Hematopoietic multipotent progenitor cell treated with erythropoietin and hydrocortisone succinate and interleukin-3 and kit ligand, for 17 days (in vitro differentiated cells): Measurements from ENCODE around the gene TMEM98.
"Not testable (repeated sequence)": the region's sequence is repeated elsewhere in the genome, so short reads cannot be mapped to it uniquely, and the experiment has no call there.

Source experiments
- DNase-seq: peaks from one replicate; pipeline ENCODE4 v3.0.0-alpha.2; 2015; ENCODE audit warnings: low spot score

The TMEM98 gene, protein sequence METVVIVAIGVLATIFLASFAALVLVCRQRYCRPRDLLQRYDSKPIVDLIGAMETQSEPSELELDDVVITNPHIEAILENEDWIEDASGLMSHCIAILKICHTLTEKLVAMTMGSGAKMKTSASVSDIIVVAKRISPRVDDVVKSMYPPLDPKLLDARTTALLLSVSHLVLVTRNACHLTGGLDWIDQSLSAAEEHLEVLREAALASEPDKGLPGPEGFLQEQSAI

DNA sequence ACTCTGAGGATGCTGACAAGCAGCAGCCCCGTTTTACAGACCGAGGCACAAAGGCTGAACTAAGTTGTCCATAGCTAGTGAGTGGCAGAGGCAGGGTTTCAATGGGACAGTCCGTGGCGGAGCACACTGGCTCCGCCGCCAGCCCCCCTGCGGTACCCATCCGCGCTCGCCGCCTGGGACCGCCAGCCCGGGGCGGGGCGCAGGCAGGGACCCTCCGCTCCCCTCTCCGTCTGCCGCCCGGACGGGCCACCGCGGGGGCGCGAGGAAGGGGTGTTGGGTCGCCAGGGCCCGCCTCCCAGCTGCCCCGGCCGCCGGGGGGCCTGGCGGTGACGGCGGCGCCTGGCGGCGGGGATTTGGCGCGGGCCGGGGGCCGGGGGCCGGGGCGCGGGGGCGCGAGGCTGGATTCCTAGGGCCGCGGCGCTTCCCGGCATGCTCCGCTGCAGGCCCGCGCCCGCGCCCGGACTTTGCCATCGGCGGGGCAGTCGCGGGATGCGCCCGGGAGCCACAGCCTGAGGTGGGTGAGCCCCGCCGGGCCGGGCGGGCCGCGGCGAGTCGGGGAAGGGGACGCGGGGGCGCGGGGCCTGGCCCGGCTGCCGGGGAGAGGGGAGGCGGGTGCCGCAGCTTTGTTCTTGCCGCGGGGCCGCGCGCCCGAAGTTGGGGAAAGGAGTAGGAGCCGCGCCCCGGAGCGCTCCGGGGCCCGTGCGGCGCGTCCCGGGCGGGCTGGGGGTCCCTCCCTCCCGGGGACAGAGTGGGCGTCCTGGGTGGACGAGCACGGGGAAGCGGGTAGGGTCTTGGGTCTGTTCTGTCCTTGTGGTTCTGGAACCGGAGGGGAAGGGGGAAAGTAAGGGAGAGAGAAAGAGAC, at the start of gene TMEM98:
Gene TMEM98, plus strand, starts transcription at position 430 of the 862 bp plus-strand sequence. CDS start 3,376 bp downstream, outside the sequence.
- no peak for DNase-seq

DNA sequence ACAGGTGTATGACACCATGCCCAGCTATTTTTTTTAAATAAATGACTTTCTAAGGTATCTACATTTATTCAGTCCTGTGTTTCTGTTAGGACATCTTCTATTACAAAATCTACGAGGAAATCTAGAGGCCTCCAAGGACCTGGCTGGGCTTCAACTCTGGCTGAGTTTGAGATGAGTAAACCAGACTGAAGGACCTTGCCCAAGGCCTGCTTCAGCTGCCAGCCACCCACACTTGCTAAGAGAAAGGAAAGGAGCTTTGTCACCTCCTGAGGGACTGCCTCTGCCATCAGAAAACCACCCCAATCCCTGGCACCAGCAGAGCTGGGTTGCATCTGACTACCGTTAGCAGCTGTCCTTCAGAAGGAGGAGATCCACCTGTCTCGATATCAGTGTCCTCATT, 49.7 kb upstream of the TMEM98 start:
- DNase-seq: no peak

DNA sequence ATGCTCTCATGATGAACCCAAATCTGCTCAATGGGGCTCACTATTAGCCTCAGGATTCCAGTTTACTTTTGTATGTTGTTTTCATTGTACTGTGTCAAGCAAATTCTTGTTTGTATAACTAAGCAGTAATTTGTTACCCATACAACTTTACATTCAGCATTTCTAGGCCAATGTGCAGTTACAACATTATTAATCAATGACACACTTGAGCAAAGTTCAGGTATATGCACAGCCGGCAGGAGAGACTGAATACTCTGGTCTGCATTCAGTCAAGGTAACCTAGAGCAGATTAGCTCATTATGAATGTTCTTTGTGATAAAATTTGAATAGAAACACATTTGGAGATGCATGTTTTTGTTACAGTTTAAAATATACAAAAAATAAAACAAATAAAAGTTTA, 48.8 kb upstream of the TMEM98 start:
- DNase-seq: no peak

DNA sequence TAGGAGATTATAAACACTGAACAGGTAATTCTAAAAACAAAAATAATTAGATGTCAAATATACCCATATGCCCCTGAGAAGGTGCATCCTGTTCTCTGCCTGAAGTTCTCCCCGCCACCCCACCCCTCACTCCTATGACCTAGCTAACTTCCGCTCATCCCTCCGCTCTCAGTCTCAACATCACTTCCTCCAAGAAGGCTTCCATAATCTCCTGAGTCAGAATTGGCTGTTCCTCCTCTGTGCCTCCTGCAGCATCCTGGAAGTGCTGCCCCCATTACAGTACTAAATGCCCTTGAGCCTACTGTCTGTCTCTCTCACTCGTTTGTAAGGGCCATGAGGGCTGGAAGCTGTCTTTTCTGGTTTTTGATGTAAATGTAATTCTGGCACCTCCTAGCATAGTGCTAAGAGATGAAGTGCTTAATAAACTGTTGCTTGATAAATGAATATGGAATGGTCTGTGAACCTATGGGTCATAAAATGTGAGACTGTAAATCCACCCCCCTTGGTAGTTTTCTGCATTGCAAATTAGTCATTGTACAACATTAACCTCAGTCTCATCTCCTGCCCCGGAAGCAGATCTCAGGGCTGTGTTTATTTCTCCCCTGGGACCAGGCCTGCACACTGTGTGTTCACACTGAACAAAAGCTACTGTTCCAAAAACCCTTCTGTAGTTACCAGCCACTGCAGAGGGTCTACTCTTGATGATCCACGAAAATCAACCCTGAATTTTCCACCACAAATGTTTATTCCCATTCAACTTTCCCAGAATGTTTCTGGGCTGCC, 47.1 kb upstream of the TMEM98 start:
- no peak for DNase-seq

DNA sequence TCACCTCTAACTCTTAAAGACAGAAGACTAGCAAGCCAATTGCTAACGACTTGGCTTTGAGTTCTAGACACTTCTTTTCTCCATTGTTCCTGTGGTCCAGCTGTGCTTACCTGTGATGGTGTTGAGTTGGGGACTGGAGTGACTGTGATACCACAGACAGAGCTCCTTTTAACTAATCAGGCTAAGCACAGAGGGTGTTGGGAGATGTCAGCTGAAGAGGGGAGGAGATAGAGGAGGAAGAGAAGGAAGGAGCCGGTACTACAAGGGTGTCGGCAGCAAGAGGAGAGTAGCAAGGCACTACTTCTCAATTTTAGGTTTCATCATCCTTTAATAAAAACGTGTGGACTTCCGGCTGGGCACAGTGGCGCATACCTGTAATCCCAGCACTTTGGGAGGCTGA, 45.9 kb upstream of the TMEM98 start:
- peak; percentile 31 for DNase-seq

DNA sequence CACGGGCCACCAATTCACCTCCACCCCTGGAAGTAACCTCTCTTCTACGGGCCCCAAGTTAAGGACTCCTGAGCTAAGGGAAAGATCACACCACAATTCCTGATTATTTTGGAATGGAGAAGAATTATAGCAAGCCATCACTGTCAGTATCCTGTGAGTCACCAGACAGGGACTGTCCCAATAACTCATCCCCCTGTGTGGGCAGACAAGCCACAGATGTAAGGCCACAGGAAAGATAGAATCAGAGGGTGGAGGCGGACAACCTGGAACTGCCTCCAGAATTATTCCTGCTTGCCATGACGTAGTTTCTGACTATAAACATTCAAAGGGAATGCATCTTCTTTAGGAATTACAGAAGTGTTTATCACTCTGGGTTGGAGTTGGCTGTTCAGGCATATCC, 45.2 kb upstream of the TMEM98 start:
- no peak for DNase-seq

DNA sequence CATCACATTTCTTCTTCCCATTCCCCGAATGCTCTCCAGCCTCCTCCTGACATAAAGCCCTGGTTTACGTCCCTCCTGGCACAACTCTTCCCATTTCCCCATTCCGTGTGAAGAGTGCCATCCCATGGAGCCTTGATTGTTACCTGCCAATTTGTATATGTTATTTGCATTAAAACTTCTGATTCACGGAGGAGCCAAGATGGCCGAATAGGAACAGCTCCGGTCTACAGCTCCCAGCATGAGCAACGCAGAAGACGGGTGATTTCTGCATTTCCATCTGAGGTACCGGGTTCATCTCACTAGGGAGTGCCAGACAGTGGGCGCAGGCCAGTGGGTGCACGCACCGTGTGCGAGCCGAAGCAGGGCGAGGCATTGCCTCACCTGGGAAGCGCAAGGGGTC, 41.0 kb upstream of the TMEM98 start:
- DNase-seq: not testable (repeated sequence)

DNA sequence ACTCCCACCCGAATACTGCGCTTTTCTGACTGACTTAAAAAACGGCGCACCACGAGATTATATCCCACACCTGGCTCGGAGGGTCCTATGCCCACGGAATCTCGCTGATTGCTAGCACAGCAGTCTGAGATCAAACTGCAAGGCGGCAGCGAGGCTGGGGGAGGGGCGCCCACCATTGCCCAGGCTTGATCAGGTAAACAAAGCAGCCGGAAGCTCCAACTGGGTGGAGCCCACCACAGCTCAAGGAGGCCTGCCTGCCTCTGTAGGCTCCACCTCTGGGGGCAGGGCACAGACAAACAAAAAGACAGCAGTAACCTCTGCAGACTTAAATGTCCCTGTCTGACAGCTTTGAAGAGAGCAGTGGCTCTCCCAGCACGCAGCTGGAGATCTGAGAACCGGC, 40.5 kb upstream of the TMEM98 start:
- DNase-seq: not testable (repeated sequence)

DNA sequence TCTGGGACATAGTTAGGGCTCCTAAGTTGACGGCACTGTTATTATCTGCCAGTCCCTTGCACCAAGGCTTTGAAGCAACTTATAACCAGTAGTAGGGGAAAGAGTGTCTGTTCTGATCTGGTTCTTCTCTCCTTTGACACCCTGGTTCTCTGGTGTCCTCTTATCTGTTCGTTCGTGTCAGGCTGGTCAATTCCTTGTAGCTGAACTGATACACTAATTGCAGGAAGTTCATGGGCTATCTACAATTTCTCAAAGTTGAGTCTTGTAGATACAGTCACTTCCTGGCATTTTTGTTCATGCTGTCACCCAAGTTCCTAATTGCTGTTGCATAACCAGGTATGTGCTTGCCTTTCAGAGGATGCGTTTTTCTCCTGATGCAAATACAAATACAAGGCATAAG, 33.7 kb upstream of the TMEM98 start:
- DNase-seq: peak; percentile 59

DNA sequence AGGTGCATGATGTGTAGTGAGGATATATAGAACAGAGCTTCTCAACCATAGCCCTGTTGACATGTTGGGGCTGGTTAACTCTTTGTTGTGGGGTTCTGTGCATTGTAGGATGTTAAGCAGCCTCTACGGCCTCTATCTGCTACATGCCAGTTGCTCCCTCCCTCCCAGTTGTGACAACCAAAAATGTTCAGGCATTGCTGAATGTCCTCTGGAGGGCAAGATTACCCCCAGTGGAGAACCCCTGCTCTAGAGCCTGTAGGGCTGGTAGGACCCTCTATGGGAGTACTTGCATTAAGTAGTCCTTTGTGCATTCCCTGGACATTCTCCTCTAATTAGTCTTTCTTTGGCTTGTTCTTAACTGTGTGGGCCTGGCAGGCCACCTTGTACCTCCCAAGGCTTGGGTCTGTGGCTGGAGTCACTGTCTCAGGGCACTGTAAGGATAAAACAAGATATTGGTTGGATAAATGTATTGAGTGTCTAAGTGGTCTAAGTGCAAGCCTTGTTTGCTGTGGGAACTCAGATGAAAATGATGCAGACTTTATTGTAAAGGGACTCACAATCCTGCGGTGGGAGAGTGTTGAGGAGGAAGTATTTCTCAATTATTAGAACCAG, 31.2 kb upstream of the TMEM98 start:
- peak; percentile 76 for DNase-seq

DNA sequence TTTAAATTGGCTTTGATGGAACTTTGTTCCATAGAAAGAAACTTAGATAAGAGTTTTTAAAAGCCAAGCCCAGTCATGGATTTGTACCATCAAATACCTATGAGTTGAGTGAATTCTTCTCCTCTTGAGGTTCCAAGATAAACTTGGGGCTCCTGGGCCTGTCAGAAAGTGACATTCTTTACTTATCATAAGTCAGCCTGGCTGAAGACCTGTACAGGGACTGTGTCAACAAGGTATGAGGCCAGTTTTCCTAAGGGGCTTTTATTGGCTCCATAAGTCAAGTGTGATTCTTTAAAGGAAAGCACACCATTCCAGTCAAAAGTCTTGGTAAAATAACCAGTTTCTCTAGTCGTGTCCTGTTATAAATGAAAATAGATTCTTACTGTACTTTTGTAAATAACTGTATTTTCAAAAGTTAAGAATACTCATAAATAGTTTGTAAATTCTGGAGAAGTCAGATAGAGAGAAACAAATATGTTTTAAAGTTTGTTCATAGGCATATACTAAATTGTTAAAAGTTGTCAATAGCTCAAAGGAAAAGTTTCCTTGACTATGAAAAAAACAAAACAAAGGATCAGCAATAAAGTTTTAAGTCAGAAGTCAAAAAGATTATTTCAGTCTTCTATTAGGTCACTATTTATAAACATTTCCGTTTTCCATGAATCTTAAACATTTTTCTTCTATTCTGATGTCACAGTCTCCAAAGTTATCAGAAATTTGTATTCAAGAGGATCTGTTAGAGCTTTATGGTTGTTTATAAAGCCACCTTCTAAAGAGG, 28.5 kb upstream of the TMEM98 start:
- DNase-seq: peak; percentile 54

DNA sequence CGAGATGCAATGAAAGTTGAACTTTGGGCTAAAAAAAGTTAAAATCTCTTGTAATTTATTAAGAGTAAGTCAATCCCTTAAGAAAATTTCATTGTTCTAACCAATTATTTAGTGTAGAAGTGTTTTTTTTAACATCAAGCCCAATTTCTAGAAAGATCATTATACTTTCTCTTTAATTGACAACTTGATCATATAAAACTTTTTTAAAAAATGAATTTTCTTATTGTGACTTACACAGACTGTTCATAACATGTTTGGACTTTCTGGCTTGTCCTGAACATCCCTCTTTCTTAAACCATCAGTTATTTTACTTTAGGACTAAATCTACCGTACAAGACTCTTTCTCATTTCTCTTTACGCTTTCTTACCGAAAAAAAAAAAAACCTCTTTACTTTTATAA, 26.2 kb upstream of the TMEM98 start:
- no peak for DNase-seq

DNA sequence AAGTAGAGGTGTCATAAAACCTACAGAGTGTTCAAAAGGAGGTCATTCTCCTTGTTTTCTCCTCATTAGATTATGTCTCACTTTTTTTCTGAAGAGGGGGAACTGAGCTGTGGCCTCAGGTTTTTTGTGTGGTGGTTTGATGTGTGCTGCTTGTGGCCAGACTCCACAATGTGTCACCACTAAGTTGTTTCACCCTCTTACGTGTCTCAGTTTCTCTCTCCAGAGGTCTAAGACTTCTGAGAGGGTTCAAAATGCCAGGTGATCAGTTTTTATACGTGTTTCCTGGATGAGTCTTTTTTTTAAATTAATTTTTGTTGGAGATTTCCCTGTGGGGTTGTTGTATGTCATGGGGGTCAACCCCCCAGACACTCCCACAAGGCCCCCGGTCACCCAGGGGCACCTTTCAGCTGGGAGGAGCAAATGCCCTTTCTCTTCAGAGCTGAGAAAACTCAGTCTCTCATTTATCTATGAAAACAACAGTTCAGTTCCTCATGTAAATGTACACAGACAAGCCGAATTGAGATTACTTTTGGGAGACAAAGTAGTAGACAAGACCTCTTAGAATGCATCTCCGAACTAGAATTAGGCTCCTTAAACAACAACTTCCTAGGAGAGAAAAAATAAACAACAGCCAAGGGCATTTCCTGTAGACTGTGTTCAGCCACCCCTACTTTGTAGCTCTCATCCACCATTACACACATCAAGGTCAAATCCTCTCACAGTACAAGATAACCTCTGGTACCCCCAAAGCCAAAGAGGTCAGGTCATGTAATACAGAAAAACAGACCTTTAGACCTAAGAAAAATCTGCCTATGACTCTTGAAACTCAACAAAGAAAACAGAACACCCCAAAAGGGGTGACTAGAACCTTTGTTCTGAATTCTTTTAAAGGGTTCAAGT, 23.9 kb upstream of the TMEM98 start:
- no peak for DNase-seq

DNA sequence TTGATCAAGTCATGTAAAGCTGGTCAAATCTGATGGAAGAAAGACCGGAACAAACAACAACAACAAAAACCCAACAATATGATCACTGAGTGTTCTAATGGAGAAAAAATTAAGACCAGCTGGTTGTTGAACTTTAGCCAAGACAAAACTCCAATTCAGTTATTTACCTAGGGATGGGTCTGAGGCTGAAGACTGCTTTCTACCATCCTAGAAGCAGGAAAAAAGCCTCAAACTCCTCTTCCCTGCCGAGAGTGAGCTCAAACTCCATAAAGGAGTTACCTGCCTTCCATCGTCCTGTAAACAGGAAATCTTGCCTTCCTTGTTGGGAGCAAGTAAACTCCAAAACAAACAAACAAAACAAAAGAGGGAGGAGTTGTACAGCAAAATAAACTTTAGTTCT, 23.1 kb upstream of the TMEM98 start:
- no peak for DNase-seq

DNA sequence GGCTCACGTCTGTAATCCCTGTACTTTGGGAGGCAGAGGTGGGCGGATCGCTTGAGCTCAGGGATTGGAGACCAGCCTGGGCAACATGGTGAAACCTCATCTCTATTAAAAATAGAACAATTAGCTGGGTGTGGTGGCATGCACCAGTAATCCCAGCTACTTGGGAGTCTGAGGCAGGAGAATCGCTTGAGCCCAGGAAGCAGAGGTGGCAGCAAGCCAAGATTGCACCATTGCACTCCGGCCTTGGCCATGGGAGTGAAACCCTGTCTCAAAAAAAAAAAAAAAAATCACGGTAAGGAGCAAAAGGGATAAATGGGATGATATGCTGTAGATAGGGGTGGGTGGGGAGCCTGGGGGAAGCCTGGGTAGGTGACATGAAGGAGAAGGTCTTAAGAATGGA, 20.4 kb upstream of the TMEM98 start:
- no peak for DNase-seq

DNA sequence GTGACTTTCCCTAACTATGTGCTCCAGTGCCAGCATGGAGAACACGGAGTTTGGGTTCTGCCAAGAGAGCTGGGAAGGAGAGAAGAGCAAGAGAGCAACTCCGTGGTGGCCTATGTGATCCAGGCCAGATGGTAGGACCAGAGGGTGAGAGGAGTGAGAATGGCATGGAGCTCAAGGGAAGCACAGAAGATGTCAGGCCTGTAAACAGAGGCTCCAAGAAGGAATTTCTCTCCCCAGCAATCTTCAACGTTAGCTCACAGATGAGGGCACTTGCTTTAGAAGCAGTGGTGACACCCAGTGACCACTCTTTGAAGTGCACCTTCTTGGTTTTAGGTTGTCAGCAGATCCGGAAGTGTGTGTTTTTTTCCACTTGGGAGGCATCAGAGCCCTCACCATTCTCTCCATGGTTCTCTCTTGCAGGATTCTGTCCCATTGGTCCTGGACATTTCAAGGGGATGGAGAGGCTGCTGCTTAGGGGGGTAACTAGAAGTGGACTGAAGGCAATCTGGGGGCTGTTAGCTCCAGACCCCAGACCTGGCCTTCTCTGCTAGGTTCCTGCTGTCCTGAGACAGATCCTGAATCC, 18.1 kb upstream of the TMEM98 start:
- peak; percentile 93 for DNase-seq

DNA sequence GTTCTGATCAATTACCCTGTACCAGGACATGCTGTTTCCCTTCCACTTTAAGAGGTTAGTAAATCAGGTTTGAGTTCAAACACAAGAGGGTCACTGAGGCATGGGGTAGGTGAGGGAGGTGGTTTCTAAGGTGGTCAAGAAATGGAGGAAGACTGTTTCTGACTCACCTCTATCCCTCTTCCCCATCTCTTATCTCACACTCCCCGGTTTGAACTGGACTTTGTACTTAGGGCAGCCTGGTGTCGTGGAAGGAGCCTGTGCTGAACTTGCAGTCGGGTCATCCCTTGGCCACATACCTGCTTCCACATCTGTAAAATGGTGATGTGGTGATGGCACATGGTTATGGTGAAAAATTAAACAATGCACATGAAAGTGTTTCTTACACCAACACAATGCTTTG, 17.2 kb upstream of the TMEM98 start:
- DNase-seq: no peak

DNA sequence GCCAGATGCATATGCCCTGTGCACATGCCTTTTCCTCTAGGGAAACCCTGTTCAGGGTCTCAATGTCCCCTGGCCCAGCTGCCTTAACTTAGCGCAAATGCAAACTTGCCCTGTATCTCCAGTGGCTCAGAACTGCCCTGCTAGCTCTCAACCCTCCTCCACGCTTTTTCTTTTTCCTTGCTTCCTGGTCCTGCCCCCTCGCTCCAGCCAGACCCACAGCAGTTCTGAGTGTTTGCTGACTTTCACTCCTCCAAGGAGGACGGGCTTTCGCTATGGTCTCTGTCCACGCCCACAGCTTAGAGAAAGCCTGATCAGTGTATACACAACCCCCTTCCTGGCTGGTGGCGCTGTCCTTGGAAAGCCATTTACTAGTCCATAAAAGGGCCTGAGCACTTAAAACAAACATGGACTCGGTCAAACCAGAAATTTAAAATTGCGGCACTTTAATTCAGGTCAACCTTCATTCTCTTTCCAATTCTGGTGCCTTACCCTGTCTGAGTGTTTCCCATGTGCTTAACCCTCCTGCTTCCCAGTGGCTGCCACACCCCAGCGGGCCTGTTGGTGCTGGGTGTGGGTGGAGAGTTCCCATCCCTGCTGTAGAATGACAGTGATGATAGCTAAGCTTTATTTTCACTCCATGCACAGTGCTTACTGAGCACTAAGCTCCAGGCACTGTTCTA, 15.6 kb upstream of the TMEM98 start:
- no peak for DNase-seq

DNA sequence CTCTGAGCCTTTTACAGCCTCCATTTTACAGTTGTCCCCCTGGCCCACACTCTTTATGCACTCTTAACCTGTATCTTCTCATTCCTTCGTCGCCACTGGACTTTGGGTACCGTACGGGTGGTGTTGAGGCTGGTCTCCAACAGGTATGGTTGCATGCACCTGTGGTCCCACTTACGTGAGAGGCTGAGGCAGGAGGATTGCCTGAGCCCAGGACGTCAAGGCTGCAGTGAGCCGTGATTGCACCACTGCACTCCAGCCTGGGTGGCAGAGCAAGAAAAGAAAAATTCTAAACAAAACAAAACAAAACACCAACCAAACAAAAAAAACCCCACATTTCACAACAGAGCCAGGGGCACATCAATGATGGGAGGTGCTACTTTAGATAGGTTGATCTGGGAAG, 14.4 kb upstream of the TMEM98 start:
- no peak for DNase-seq

DNA sequence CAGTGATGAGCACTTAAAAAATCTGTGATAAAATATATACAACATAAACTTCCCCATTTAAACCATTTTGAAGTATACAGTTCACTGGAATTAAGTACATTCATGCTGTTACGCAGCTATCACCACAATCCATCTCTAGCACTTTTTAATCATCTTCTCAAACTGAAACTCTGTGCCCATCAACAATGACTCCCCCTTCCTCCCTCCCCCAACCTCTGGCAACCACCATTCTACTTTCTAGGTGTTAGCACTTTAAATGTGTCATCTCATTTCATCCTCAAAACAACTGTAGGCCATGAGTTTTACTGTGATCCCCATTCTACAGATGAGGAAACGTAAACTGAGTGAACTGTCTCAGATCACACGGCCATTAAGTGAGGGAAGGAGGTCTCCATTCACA, 13.8 kb upstream of the TMEM98 start:
- no peak for DNase-seq
